DMS153 (cell line): Measurements from ENCODE around the gene PTPRT.
"Not testable (repeated sequence)": the region's sequence is repeated elsewhere in the genome, so short reads cannot be mapped to it uniquely, and the experiment has no call there.

ENCODE experiments used
- DNase-seq: peaks from one replicate; lab custom pipeline; 2025; lab: John Stamatoyannopoulos, UW

The PTPRT gene

DNA sequence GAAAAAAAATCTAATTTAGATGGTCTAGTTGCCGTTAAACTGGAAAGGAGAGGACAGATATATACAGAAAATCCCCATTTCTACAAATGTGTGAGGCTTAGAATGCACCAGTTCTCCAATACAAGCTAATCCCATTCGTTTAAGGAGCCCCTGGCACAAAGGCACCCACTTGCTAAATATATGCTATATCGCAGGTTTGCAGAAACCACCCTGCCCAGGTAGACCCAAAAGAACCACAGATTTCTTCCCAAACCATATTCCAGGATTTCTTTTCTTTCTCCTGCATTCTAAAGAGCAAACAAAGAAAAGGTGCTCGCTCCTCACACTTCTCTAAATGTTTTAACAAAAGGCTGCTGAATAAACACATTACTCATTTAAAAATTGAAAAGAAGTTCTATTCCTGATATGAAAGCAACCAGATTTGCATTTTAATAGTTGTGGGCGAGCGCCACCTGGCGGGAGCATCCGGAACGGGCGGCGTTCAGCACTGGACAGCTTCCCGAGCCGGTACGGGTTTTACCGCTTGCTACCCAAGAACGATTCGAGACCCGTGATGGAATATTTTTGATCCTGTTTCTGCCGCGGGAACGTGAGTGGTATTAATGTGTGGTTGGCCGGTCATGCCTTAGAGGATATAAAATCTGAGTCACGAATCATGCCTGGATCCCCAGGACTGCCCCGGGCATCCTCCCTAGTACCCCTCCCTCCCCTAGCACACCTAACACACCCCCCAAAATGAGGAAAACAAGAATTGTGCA lies 2.1 kb downstream of the PTPRT start:
- DNase-seq, result peak; percentile 25

DNA sequence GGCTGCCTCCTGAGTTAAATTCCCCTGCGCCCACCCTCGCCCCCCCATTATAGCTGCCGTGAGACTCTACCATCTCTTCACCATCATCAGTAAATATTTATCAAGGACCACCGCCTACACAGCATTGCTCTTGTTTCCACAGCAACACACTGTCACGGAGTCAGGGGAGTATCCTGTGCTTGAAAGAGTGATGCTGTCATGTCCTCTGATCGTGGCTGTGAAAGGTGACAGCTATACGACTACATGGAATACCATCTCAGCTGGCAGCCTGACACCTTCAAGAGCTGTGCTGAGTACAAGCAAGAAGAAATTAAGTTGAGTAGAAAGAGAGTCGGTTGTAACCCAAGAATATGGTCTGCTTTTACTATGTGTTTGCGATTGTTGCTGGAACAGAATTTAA lies 3.4 kb downstream of the PTPRT start:
- no peak for DNase-seq

DNA sequence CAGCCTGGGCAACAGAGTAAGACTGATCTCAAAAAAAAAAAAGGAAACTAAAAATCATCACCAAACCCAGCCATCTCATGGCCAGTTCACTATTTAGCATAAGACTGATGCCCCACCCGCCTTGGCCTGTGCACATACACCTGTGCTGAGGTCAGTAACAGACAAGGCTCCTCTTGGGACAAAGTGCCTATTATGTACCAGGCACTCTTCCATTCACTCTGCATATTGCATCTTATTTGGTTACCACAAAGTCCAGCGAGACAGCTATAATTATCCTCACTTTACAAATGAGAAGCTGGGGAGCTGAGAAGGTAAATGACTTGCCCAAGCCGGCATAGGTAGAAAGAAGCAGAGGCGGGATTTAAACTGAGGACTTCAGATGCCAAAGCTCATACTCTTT lies 3.8 kb downstream of the PTPRT start:
- no peak for DNase-seq

DNA sequence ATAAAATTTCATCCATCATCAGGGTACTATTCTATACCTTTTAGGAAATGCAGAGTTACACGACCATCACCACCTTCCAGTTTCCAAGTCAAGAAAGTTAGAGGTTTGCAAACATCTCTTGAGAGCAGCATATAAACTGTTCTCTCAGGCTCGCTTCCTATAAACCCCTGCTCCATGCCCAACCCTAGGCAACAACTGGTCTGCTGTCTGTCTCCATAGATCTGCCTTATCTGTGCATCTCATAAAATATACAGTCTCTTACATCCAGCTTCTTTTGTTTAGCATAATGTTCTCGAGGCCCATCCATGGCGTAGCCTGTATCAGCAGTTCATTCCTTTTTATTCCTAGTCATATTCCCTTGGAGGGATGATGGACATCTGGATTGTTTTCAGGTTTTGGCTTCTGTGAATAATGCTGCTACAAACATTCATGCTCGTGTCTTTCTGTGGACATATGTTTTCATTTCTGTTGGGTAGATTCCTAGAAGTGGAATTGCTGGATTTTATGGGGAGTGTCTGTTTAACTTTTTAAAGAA lies 6.1 kb downstream of the PTPRT start:
- DNase-seq, result no peak

DNA sequence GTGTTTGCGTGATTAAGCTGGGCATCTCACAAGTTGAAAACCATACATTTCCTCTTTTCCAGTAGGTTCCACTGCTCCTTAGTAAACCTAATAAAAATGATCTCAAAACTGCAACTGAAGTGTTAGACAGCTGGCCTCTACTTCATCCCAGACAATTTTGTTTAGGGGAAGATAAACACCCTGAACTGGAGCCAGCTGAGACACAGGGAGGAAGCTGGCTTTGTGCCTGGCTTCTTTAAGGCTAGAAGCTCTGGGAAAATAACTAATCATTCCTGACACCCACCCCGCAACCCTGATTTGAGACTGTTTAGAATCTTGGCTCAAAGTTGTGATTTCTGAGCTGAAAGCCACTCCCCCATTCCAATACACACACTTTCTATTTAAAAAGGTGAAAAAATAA lies 11.6 kb downstream of the PTPRT start:
- no peak for DNase-seq

DNA sequence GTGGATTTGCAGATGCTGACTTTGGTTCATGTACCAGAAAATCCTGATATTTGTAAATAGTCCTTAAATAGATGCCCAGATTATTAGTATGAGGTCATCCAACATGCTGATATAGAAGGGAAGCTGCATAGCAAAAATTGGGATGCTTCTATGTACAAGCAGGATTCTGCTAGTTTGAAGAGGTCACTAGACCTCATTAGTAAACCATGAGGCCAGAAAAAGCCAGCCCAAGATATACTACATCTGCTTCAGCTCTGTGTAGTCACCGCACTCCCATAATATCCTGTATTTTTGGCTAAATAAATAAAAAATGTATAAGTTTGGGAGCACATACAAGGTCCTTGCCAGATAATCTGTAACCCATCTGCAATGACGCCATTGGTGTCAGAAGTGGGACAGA lies 13.0 kb downstream of the PTPRT start:
- no peak for DNase-seq

DNA sequence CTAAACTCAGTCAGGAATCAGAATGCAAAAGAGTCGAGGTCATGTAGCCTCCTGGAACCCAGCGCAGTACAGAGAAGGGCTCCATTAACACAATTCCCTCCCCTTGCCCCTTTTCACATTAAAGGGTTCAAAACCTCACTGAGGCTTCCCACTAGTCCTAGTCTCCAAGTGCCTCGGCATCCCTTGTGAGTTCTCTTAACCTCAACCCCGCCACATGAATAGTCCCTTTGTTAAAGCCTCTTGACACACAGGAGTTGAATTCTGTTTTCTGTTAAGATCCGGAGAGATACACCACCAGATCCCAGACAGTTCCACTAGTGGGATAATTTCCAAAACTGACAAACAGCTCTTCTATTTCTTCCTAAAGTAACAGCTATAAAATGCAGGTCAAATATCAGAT lies 17.8 kb downstream of the PTPRT start:
- no peak for DNase-seq

DNA sequence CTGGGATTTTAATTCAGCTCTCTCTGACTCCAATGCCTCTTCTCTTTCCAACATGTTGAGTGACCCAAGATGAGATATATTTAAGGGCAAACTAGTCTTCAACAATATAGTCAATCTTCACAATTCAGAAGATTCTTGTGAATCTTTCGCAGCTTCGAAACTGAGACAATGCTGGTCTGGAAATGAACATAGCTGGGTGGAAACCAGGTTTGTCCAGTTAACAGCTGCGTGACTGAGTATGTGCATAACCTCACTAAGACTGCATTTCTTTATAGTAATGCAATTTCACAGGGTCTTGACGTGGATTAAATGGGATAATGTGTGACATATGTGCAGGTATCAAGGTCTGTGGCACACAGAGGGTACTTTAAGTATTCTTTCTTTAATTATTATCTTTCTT lies 18.9 kb downstream of the PTPRT start:
- no peak for DNase-seq

DNA sequence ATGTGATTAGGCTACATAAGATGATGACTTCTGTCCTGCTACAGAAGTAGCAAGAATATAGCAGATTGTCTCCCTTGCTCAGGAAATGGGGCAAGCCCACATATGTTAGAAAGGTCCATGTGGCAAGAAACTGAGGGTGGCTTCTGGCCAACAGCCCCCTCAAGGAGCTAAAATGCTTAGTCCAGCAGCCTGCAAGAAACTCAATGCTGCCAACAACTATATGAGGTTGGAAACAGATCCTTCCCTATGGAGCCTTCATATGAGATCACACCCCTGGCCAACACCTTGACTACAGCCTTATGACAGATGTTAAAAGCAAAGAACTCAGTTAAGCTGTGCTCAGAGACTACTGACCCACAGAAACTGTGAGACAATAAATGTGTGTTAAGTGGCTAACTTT lies 22.1 kb downstream of the PTPRT start:
- DNase-seq, result no peak

DNA sequence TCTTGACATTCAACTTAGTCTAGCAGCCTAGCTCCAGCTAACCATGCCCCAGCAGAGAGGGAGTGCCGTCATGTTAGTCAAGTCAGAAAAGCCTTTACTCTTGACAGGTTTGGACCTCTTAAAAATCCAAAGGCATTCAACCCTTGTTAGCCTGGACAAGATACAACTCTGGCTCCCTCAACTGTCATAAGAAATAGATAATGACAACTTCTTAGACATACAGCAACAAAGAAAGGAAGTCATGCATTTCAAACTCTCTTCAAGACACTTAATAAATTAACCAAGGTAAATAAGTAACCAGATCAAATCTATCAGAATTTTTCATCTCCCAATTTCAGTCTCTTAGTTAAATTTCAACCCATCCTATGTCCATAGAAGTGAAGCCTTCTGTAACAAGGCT lies 22.7 kb downstream of the PTPRT start:
- no peak for DNase-seq

DNA sequence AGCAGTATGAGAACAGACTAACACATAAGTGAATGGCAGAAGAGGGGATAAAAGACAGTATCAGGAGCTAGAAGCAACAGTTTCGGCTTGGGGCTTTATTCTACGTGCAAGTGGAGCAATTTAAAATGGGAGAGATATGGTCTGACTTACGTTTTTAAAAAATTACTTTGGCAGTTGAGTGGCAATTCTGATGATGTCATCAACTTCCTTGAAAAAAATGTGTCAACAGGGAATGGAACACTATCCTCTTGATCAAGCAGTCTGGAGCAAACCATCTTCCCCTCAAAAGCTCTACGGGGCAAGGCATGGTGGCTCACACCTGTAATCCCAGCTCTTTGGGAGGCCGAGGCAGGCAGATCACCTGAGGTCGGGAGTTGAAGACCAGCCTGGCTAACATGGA lies 24.1 kb downstream of the PTPRT start:
- DNase-seq, result no peak

DNA sequence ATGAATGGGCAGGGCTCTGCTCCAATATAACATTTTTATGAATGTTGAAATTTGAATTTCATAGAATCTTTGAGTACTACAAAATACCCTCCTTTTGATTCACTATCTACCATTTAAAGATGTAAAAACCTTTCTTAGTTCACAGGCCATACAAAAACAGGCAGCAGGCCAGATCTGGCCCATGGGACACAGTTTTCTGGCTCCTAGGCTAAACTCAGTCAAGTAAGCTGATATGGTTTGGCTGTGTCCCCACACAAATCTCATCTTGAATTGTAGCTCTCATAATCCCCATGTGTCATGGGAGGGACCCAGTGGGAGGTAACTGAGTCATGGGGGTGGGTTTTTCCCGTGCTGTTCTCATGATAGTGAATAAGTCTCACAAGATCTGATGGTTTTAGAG lies 25.0 kb downstream of the PTPRT start:
- not testable (repeated sequence) for DNase-seq

DNA sequence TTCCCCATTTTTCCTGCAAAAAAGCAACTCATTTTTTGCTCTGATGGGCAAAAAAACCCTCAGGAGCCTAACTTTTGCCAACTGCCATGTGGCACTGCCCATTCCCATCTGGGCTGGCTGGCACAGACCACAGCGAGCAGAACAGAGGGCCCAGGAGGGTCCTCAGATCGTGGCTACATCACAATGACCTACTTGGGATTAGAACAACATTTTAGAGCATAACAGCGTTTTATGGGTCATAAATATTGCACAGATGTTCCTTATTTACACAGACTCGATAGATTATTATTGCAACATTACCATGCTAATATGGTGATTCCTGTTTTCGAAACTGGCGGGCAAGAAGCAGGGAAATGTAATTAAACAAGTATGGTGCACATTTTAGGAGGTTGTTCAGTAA lies 28.0 kb downstream of the PTPRT start:
- no peak for DNase-seq

DNA sequence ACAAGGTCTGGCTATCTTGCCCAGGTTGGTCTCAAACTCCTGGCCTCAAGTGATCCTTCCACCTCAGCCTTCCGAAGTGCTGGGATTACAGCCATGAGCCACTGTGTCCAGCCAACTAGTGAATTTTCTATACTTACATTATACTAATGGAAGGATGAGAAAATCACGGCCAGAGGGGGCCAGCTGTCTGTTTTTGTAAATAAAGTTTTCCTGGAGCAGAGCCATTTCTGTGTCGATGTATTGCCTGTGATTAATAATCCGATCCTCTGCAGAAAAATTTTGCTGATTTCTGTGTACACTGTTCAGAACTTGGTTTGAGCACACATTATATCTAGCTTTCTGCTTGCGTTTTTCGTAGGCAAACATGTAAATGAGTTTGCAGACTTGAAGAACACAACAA lies 28.8 kb downstream of the PTPRT start:
- no peak for DNase-seq

DNA sequence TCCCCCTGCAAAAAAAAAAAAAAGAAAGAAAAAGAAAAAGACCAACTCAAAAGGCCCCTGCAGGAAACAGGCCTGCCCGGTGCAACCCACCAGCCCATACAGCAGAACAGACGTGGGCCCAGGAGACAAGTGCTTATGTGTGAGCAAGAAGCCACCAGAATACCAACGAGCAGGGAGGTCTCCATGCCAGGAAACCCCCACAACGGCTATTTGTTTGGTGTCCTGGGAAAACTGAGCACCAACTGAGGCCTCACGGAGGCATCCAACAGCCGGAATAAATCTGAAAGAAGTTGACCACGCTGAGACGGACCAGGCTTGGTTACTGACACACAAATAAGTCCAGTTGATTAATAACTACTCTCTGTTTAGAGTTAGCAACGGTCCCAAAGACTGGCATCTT lies 29.7 kb downstream of the PTPRT start:
- DNase-seq, result no peak

DNA sequence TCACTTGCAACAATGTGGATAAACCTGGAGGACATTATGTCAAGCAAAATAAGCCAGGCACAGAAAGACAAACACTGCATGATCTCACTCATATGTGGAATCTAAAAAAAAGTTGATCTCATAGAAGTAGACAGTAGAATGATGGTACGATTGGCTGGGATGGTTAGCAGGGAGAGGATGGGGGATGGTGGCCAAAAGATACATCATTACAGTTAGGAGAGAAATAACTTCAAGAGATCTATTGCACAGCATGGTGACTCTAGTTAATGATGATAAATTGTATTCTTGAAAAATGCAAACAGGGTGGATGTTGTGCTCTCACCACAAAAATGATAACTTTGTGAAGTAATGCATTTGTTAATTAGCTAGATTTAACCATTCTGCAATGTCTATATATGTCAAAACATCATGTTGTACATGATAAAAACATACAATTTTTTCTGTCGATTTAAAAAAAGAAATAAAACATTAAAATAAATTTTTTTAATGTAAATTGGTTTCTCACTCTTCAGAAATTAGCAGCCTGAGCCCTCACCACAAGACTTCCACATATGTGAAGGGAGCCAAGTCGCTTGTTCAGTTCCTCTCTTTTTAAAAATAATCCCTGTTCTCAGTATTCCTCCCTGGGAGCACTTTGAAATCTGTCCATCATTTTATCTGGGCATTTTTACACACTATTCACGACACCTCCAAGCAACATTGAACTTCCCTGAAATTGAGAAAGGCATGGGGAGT lies 34.2 kb downstream of the PTPRT start:
- no peak for DNase-seq

DNA sequence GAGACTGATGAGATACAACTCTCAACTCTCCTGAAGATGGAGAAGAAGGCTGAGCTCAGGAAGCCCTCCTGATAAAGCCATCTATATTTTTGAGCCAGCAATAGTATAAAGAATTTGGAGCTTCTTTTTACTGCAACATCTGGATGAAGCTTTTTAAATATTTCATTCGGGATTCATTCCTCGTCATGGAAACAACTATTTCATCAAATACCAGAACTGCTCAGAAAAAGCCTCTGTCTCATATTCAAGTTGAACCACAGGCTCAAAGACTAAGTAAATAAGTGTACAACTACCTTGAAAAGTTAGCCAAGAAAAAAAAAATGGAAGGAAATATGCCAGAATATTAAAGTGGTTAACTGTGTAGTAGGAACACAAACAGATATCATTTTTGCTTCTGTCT lies 37.8 kb downstream of the PTPRT start:
- DNase-seq, result no peak

DNA sequence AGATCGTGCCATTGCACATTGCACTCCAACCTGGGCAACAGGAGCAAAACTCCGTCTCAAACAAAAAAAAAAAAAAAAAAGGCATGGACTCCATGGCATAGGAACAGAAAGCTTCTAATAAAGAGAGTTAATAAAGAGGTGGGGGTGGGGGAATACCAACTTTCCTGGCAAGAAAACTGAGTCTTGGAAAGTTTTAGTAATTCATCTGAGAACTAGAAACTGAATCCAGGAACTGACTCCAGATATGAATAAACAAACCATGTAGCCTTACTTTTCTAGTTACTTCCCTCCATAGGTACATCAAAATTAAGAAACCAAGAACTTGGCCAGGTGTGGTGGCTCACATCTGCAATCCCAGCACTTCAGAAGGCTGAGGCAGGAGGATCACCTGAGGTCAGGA lies 38.5 kb downstream of the PTPRT start:
- no peak for DNase-seq

DNA sequence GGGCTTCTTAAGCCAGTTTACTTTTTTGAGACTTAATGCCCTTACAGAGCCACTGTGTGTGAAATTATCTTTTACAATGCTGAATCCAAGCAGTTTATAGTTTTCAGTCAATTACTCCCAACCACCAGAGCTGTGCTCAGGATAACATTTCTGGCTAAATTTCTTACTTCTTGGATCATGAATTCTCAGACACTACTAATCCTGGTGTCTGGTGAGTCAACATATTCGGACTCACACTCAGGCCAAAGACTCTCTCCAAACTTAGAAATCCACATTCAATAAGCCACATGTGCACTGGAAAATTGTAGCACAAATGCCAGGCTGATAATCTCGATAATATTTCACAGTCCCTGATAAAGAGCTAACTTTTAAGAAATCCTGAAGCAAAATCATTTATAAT lies 49.0 kb downstream of the PTPRT start:
- no peak for DNase-seq

DNA sequence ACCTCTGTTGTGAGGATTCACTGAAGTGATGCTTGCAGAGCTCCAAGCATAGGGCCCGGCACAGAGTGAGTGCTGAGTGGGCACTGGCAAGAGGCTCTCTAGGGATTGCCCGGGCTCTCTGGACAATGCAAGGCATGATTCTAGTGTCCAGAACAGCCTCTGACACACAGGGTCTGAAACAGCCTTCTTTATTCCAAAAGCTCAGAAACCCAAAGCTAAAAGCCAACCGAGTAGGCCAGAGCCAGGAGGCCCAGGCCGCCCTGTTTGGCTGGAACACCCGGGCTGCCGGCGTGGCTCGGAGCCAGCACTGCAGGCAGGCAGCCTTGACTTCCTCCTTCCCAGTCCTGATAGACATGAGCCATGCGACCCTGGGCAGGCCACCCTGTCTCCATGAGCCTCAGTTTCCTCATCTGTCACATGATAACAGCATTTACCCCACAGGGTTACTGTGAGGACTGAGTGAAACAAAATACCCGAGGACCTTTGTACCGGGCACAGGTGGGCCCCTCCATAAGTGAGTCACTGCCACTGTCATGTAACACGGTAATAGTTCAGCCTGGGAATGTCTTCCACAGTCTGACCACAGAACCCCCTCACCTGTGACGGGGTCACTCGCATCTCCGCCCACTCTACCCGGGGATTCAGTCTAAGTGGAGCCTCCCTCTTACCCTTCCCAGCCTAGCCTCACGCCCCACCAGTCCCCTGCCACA lies 51.5 kb downstream of the PTPRT start:
- no peak for DNase-seq

DNA sequence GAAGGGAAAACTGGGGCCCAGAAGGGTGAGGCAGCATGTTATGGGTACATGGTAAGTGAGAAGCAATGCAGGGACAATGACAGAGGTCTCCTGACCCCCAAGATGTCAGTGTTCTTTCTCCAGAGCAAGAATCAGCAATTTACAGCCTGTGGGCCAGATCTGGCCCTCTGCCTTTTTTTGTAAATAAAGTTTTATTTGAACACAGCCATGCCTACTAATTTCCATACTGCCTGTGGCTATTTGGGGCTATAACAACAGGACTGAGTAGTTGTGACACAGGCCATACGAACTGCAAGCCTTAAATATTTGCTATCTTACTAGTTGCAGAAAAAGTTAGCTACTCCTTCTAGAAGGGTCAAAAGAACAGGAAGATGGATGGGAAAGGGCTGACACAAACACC lies 52.5 kb downstream of the PTPRT start:
- no peak for DNase-seq

DNA sequence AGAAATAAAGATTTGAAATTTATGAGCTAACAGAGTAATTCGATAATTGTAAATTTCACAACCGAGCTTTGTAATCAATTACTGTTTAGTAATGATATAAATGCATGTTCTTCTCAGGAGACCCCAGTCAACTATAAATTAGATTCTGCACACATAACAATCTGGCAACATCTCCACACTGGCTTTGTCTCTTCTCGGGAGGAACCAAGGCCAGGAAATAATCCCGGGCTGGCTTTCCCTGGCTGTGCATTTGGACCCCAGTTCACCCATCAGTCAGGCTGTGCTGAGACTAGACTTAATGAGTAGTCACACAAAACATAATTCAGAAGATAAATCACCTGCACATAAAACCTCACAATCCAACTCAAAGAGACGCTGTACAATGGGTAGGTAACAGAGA lies 65.5 kb downstream of the PTPRT start:
- no peak for DNase-seq

DNA sequence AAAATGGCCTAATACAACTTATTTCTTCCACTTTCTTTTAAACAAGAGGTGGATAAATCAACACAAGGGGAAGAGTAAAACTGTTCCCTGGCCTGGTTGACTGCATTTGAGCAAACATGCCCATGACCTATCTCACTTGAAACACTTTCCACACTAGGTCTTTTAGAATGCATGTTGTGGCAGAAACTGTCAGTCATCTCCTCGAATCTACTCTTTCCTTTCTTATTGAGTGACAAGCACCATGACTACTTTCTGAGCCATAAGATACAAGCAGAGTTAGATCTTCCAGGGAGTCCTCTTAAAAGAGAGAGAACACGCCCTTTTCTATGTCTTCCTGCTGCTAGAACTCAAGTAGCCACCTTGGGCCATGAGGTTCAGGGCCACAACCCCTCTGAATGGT lies 66.5 kb downstream of the PTPRT start:
- no peak for DNase-seq
